ENCODE data around the gene PDGFRA. TPM values are rescaled to one million over a fixed set of nuclear protein-coding genes. Genes with fewer than 3 reads are reported as not detected.

PDGFRA gene
- total and polyA plus RNA-seq, 10 of the 15 experiments (the other 5 are each of a cell fraction or from before 2014, with no cell fraction given): 0.01 to 0.28 (median 0.06) TPM; not detected in 5

- TF ChIP-seq RELB (IDR thresholded peaks at IDR 0.05; ENCODE audit: low read depth): peak; percentile 82
- TF ChIP-seq TCF12 (IDR thresholded peaks at IDR 0.05; ENCODE audit: low read depth, low read length): no peak
- no peak for TF ChIP-seq ZSCAN29 (IDR thresholded peaks at IDR 0.05)
- TF ChIP-seq GATAD2B (conservative IDR thresholded peaks at IDR 0.05; ENCODE audit: low read depth): 0 out of 2 replicates have a peak, but pooled peaks have one; percentile 25
- no peak for TF ChIP-seq ZBTB4 (CRISPR knock-in tag; IDR thresholded peaks at IDR 0.05)
- peak; percentile 72 for TF ChIP-seq CHD2 (IDR thresholded peaks at IDR 0.05; ENCODE audit: borderline replicate concordance, low read depth, low read length)
- TF ChIP-seq RELA (IDR thresholded peaks at IDR 0.05; ENCODE audit: borderline replicate concordance, partially characterized antibody): peak; percentile 73
These were observed 1.0 kb upstream of the PDGFRA start (continued) for GRCh38 chr4:54228056-54228527.
